HL-60/S4 treated with retinoic acid at 250 ng/mL for 4 days and 3 days (cell line): ENCODE results near the gene MCUB.

Experiments
- in situ Hi-C: fragments of 300-500 bp; cut with MboI; formaldehyde crosslinking; loops from 2 replicates; pipeline ENCODE4 v1.7.0; 2022; ENCODE audit warnings: low sequenced_read_pairs

The MCUB gene

DNA sequence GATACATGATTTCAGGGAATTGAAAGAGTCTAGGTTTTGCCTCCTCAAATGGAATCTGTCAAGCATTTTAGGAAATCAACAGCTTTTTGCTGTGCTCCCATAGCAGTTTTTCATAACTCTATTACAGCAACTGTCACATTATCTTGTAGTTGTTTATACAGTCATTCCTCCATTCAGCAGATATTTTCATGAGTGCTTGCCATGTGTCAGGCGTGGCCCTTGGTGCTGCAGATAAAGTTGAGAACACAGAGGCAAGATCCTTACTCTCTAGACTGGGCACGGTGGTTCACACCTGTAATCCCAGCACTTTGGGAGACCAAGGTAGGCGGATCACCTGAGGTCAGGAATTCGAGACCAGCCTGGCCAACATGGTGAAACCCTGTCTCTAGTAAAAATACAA lies 67.3 kb downstream of the MCUB start:
- in situ Hi-C loops, result no loop called here

DNA sequence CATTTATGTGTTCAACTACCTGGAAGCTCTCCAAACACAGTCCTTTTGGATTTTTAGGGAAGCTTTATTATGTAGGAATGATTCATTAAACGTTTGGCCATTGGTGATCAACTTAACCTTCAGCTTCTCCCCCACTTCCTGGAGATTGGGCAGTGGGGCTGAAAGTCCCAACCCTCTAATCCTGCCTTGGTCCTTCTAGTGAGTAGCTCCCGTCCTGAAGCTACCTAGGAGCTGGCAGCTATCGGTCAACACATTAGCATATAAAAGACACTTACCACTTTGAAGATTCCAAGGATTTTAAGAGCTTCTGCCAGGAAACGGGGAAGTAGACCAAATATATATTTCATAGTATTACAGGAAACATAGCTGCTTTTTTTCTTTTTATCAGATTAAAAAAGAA lies 69.7 kb downstream of the MCUB start:
- in situ Hi-C loops, result no loop called here

DNA sequence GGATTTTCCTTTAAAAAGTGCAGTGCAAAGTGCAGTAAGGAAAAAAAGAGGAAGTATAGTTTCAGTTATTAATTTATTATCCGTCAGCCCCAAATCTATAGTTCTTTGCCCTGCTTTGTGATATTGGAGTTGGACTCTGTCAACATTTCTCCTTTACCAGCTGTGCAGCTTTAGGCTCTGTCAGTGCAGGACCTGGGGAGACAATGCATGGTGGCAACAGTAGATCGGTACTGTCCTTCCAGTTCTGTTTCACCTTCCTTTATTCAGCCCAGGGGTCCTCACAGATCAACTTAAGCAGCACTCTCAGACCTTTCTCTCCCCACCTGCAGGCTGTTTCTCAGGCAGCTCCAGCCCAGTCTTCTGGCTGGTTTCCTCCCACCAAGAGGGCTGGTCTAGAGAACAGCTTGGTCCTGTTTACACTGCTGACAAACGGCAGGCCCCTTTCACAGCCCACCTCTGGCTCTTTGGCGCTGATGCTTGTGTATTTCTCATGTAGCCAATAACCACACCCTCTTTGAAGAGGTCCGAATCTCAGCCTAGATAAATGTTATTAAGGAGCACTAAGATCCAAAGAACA lies 71.6 kb downstream of the MCUB start:
- in situ Hi-C loops, result no loop called here

DNA sequence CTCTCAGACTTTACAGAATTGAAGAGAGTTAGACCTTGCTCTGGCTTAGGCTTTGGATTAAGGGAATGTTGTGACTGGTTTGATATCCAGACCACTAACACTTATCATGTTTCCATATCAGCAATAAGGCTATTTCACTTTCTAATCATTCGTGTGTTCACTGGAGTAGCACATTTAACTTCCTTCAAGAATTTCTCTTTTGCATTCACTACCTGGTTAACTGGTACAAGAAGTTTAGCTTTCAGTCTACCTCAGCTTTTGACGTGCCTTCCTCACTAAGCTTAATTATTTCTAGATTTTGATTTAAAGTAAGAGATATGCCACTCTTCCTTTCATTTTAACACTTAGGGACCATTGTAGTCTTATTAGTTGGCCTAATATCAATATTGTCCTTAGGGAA lies 80.6 kb downstream of the MCUB start:
- in situ Hi-C loops, result no loop called here

DNA sequence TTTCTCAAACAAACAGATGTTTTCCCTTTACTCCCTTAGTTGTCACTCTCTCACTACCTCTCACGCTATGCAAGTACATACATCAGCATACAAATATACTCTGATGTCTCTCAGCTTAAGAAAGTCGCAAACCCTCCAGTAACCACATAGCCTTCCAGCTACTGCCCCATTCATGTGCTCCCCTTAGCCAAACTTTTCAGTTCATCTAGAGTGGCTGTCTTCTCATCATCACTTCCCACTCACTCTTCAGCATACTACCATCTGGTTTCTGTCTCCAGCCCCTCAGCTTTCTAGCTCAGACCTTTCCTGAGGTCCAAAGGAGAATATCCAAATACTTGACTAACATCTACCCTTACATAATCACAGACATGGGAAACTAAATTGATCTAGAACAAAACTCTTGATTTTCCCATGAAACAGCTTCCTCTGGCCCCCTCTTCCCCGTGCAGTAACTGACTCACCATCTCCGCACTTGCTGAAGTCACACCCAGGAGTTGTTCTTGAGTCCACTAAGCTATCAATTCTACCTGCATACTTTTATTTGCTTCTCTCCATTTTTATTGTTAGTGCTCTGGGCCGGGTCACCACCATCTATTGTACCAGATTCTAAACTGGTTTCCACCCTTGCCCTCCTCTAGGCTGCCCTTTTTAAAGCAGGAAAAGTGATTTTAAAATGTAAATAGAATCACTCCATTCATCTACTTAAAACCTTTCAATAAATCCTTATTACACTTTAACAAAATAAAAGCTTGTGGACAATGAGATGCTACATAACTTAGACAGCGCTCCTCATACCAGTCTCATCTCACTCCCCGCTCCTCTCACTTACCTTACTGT lies 86.0 kb downstream of the MCUB start:
- in situ Hi-C loops, result no loop called here

DNA sequence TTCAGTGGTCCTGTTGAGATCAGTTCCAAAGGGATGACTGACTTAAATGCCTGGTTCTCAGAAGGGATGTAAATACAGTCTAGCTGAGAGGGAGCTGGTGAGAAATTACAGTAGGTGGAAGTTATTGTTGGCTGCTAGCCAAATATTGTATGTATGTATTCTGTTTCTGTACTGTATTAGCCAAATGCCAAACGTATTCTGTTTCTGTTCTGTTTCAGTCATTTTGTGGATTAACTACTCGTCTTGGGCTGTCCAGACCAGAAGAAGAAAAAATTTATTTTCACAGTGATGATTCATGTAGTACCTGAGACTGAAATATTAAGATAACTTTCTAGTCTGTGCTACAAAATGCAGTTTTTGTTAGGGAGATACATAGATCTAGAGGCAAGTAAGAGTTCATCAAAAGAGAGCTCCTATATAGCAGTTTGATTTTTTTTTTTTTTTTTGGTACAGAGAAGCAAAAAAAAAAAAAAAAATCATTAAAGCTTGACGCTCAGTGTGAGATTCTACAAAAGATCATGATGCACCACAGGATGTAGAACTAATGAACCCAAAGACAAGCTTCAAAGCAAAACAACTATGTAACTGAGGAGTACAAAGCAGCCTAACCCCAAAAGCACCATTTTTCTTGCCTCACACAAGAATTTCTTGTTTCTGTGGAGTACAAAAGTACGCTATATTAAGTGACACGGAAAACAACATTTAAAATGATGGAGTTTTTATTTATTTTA lies 88.4 kb downstream of the MCUB start:
- in situ Hi-C loops, result no loop called here

DNA sequence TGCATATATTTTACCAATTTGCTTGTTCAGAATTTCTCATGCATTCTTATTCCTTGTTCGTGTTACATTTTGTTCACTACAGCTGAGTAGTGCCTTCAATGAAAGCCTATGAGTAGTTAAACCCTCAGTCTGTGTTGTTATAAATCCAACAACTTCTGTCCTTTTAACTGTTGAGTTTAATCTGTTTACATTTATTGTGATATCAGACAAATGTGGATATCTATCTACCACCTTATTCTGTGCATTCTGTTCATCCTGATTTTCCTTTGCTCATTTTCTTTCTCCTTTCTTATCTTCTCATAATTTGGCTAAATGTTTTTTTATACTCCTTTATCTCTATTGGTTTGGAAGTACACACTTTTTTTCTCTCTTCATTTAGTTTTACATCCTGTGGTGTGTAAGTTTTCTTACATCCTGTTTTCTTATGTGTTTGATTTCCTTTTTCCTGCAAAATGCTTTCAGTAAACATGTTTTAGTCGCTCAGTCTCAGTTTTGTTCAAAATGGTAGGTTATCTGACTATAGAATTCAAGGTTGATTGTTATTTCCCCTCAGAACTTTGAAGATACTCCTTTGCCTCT lies 89.0 kb downstream of the MCUB start:
- in situ Hi-C loops, result no loop called here

DNA sequence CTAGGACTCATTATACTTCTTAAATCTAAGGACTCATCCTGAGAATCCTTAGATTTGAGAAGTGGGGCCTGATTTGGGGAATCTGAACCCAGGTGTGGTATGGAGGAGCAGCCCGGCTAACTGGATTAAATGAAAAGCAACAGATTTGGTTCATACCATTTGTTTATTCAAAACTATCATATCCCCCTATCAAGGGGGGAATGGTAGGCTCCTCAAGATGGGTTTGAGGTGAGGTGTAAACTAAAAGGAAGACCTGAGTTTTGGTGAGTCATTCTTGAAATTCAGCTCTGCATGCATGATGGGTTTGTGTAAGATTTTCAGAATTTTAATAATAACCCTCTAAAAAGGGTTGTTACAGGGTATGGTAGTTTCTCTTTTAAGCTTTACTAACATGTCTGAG lies 89.8 kb downstream of the MCUB start:
- in situ Hi-C loops, result no loop called here

DNA sequence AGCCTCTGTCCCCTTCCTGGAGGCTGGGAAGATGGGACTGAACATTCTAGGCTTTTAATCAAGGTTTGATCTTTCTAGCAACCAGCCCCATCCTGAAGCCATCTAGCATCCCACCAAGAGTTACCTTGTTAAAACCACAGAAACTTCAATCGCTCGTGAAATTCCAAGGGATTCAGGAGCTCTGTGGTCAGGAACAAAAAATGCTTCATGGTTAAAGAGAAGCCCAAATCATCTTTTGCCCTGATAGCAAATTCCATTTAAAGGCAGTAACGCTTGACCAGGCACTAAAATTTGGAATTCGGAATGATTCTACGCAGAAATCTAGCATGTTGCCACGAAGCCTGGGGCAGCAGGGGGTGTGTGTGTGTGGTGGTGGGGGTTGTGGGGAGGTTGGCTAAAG lies 95.3 kb downstream of the MCUB start:
- in situ Hi-C loops, result no loop called here

DNA sequence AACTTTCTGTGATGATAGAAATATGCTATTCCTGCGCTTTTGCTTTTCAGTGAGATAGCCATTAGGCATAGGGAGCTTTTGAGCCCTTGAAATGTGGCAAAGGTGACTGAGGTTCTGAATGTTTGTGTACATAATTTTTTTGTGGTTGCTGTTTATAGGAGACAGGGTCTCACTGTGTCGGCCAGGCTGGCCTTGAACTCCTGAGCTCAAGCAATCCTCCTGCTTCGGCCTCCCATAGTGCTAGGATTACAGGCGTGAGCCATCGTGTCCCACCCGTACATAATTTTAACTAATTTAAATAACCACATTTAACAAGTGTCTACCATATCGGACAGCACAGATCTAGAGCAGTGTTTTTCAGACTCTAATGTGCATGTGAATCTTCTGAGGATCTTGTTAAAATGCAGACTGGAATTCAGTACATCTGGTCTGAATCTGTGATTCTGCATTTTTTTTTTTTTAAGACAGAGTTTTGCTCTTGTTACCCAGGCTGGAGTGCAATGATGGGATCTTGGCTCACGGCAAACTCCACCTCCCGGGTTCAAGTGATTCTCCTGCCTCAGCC lies 97.9 kb downstream of the MCUB start:
- in situ Hi-C loops, result no loop called here

DNA sequence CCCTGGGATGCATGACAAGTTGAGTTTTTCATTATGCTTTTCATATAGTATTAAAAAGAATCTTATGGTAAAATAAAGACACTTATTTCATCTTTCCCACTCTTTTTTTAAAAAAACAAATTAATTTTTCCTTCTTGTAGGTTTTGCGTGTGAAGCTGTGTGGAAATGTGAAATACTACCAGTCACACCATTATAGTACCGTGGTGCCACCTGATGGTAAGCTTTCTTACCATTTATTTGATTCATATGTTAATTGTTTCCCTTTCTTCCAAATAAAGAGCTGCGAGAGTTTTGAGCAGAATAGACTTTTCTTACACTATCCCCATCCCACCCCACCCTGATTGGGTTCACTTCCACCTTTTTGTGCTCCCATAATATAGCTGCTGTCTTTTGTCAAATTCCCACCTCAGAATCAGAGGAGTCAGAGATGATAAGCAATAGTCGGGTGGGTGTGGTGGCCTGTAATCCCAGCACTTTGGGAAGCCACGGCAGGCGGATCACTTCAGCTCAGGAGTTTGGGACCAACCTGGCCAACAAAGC lies 98.9 kb downstream of the MCUB start:
- in situ Hi-C loops, result no loop called here

DNA sequence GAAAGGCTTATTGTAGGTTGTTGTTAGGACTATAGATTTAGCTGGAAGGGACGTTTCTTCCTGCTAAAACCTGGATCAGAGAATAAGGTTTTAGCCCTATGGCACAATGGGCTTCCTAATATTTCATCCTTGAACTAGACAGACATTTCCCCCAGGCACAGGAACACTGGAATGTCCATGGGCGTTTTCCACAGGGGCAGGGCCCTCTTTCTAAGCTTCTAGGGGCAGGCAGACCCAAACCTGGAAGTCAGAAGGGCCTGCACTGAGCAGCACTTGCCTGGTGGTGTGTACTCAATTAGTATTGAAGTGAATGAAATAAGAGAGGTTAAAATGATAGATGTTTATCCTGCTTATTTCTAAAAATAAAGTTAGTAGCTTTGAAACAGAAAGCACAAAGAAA lies 102.1 kb downstream of the MCUB start:
- in situ Hi-C loops, result no loop called here

DNA sequence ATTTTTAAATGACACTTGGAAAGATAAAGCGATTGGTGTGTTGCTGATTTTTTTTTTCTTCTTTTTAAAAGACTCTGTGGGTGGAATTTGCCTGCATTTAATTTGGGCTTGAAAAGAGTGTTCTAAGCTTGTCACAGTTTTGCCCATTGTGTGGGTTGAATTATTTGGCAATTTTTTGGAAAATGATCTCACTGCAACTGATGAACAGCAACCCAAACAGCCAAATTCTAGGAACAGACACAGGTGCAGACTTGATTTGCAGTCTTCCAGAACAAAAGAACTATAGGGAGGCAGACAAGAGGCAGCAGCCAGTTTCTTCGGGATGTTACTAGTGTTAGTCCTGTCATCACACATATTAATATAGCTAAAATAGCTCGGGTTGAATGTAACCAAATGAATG lies 102.7 kb downstream of the MCUB start:
- in situ Hi-C loops, result no loop called here

DNA sequence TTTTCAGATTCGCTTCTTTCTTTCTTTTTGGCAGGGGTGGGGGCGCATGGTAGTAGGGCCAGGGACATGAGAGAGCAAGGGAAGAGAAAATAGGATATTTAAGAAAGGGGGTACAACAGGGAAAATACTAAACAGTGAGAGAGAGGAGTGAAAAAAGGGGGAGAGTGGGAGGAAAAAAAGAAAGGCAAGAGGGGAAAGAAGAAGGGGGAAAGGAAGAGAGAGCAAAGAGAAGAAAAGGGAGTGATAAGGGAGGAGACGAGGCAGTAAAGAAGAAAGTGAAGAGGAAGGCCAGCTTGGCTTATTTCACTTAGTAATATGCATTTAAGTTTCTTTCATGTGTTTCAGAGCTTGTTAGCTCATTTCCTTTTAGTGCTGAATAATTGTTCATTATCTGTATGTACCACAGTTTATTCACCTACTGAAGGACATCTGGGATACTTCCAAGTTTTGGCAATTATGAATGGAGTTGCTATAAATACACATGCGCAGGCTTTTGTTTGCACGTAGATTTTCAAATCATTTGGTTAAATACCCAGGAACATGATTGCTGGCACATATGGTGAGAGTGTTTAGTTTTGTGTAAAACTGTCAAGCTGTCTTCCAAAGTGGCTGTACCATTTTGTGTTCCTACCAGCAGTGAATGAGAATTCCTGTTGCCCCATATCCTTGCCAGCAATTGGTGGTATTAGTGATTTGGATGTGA lies 105.9 kb downstream of the MCUB start:
- in situ Hi-C loops, result no loop called here

DNA sequence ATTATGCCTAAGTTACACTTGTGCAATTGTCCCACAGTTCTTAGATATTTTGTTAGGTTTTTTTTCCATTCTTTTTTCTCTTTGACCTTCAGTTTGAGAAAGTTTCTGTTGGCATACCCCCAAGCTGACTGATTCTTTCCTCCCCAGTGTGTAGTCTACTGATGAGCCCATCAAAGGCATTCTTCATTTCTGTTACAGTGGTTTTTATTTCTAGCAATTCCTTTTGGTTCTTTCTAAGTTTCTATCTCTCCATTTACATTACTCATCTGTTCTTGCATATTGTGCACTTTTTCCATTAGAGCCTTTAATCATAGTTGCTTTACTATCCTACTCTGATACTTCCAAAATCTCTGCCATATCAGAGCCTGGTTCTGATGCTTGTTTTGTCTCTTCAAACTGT lies 111.3 kb downstream of the MCUB start:
- in situ Hi-C loops, result no loop called here

DNA sequence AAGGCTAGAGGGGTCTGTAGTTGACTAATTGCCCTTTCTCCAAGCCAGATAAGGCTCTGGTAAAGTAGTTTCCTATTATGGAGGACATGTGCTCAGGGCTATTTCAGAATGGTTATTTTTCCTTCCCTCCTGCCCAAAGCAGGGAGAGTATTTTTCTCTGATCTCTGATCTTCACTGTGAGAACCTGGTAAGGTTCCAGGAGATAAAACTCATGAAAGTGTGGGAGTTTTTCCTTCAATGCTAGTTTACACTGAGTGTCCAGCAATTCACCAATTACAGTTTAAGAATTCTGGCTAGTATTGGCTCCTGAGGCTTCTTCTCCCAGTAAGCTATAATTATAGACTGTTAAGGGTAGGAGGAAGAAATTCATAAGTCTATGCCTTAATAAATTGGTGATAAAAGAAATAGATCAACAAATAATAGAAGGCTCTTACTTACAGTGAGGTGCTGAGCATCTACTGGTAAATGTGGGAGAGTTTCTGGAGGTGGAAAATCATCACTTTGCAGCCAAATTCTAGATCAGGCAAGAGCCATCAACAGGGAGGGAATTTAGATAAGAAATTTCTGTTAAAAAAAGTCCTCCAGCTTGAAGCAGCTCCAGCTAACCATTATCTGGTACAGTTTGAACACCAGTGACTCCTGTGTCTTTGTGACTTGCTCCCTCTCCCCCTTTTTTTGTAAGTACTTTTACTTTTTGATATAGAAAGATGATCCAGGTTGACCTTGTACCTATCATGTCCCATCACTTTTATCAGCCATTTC lies 112.3 kb downstream of the MCUB start:
- in situ Hi-C loops, result no loop called here

DNA sequence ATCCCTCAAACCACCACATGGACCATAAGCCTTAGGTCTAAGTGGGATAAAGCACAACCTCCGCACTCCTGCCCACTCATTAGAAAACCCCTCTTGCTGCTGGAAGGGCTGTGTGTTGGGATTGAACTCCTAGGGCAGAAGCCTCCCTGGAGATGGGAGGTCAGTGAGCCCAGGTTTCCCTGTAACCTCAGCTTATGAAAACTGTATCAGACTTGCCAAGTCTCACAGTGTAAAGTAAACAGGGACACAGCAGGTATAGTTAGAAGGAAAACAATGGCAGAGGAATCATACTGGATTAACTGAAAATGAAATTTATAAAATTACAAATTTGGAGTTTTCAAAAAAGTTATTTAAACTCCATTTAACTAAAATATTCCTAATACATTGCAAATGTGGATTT lies 113.3 kb downstream of the MCUB start:
- in situ Hi-C loops, result no loop called here

DNA sequence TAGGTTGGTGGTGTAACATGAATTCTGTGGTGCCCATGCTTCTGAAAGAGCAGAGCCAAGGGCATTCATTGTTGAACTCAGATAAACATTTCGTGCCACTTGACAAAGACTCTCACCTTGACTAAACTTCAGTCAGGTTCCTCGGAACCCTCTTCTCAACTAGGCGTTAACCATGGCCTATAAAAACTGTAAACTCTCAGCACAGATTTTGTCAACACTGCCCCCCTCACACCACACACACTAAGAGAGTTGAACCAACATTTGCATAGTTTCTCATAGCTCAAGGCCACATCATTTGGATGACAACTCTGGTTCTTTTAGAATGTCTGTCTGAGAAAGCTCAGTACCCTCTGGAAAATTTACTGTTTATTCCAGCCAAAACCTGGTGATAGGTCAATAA lies 115.1 kb downstream of the MCUB start:
- in situ Hi-C loops, result no loop called here

DNA sequence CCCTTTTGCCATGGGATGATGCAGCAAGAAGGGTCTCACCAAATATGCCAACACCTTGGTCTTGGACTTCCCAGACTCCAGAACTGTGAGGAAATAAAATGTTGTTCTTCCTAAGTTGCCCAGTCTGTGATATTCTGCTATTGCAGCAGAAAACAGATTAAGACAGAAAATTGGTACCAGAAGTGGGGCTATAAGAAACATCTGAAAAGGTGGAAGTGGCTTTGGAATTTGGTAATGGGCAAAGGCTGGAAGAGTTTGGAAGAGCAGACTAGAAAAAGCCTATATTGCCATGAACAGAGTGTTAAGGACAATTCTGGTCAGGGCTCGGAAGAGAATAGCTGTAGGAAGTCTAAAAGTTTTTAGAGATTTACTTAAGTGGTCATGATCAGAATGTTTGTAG lies 115.8 kb downstream of the MCUB start:
- in situ Hi-C loops, result no loop called here

DNA sequence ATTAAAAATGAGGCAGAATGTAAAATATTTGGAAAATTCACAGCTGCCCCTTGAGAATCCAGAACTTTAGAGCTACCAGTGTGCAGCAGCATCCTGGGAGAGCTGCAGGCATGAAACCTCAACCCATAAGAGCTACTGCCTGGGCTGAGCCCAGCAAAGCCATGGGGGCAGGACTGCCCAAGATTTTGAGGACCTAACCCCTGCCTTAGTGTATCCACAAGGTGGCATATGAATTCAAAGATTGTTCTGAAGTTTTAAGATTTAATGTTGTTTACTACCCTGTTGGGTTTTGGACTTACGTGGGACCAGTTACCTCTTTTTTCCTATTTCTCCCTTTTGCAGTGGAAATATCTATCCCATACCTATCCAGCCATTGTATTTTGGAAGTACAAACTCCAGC lies 116.8 kb downstream of the MCUB start:
- in situ Hi-C loops, result no loop called here
